Ascending aorta (tissue), 2 donors: ENCODE measurements around the gene ARPC1A. TPM values are rescaled to one million over a fixed set of nuclear protein-coding genes. Genes with fewer than 3 reads are reported as not detected.
A peak's percentile ranks its signal among the peaks of the same experiment; 100 is the strongest.
"Not testable (repeated sequence)": the region's sequence is repeated elsewhere in the genome, so short reads cannot be mapped to it uniquely, and the experiment has no call there.

Source experiments
- DNase-seq, 2 donors: peaks; one replicate each; pipeline ENCODE4 v3.0.0-alpha.2; 2019; ENCODE audit warnings: low spot score in 2 of 2
- H3K27ac ChIP-seq, 2 donors: fragments of 200-600 bp; sonication (generic); one replicate each; pipeline ENCODE4 v1.5.1; 2016 to 2017; ENCODE audit warnings: mild to moderate bottlenecking in 1 of 2
- H3K27me3 ChIP-seq: fragments of 200-600 bp; sonication (generic); one replicate; pipeline ENCODE4 v1.5.1; 2017
- H3K36me3 ChIP-seq, 2 donors: fragments of 200-600 bp; sonication (generic); one replicate each; pipeline ENCODE4 v1.5.1; 2016
- H3K4me1 ChIP-seq, 2 donors: fragments of 200-600 bp; sonication (generic); one replicate each; pipeline ENCODE4 v1.5.1; 2016 to 2017; ENCODE audit warnings: mild to moderate bottlenecking in 1 of 2
- H3K4me3 ChIP-seq, 2 donors: fragments of 200-600 bp; sonication (generic); one replicate each; pipeline ENCODE4 v1.5.1; 2016 to 2017; ENCODE audit warnings: mild to moderate bottlenecking in 1 of 2
- H3K9me3 ChIP-seq, 2 donors: fragments of 200-600 bp; sonication (generic); one replicate each; pipeline ENCODE4 v1.5.1; 2016
- intact Hi-C: fragments of 100-400 bp; cut with DNase I; formaldehyde crosslinking; loops from one replicate; pipeline ENCODE4 v1.15.1; 2023
- total RNA-seq: library from RNA; depleted of rRNA; stranded (reverse); fragments of >200 nt; gene quantifications from one replicate; pipeline ENCODE4 v1.1.0, GENCODE V29; 2016
- TF ChIP-seq, protein P1 (sequence below), 3 experiments: fragments of 200-600 bp in 2 of 3; fragments of 450-650 bp in 1 of 3; sonication (generic) in 2 of 3; IDR thresholded peaks; one replicate each; pipeline ENCODE4 v1.5.1; 2016 to 2019; ENCODE audit warnings: antibody characterized with exemption in 3 of 3, mild to moderate bottlenecking in 1 of 3, moderate library complexity in 1 of 3

ARPC1A gene
- total RNA-seq, 1 donor from 2014 or later = 87.7 TPM

GRCh38 chr7:99312316-99313203, 13.1 kb upstream of the ARPC1A start:
- DNase-seq = peak in 1 of 2 donors; percentile 86
- Histone ChIP-seq H3K27me3 (no peaks in the 10 kb centered on the region), H3K36me3 (no peaks in the 10 kb centered on the region), H3K9me3 (no peaks in the 10 kb centered on the region), H3K4me3 (no peak overlapping the region), H3K27ac (no peak overlapping the region), H3K4me1 (peaks cover 0 to 5% of the 10 kb centered on the region in 2 donors)
- intact Hi-C loops = loop anchor here (1.0 kb wide), 1 partner anchor 272 kb away; no protein-coding TSS in a partner anchor
- TF ChIP-seq, protein P1, sequence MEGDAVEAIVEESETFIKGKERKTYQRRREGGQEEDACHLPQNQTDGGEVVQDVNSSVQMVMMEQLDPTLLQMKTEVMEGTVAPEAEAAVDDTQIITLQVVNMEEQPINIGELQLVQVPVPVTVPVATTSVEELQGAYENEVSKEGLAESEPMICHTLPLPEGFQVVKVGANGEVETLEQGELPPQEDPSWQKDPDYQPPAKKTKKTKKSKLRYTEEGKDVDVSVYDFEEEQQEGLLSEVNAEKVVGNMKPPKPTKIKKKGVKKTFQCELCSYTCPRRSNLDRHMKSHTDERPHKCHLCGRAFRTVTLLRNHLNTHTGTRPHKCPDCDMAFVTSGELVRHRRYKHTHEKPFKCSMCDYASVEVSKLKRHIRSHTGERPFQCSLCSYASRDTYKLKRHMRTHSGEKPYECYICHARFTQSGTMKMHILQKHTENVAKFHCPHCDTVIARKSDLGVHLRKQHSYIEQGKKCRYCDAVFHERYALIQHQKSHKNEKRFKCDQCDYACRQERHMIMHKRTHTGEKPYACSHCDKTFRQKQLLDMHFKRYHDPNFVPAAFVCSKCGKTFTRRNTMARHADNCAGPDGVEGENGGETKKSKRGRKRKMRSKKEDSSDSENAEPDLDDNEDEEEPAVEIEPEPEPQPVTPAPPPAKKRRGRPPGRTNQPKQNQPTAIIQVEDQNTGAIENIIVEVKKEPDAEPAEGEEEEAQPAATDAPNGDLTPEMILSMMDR (IDR thresholded peaks at IDR 0.05) = peak; percentile 83 to 91 (median 89)

- Histone ChIP-seq H3K4me3 (no peak overlapping the region), H3K36me3 (no peaks in the 10 kb centered on the region), H3K27me3 (no peaks in the 10 kb centered on the region), H3K4me1 (peaks cover 0 to 5% of the 10 kb centered on the region in 2 donors), H3K9me3 (no peaks in the 10 kb centered on the region), H3K27ac (no peak overlapping the region)
- TF ChIP-seq, protein P1 (IDR thresholded peaks at IDR 0.05) = no peak
- DNase-seq = no peak
- intact Hi-C loops = loop anchor here (1.0 kb wide), 1 partner anchor 273 kb away; no protein-coding TSS in a partner anchor
These were observed 12.5 kb upstream of the ARPC1A start for GRCh38 chr7:99313204-99313573.

DNA sequence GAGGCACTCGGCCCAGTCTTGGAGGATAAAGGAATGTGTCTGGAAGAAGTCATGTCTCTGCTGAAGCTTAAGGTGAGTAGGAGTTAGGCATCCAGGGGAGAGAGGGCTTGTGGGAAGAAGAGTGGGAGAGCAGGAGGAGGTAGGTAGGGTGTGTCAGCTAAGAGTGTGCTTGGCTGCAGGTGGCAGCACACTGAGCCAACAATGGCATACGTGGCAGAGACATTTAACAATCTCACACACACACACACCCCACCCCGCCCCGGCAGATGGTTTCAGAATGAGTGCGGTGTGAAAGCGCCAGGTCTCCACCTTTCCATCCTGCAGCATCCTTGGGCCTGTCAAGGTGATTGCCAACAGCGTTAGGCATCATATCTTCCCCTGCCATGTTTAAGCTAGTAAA, 11.2 kb upstream of the ARPC1A start:
- no peak for DNase-seq
- intact Hi-C loops = no loop called here
- no peak overlapping the region for H3K4me3 ChIP-seq
- H3K27ac ChIP-seq = no peak overlapping the region
- peaks cover 0 to 5% of the 10 kb centered on the region in 2 donors for H3K4me1 ChIP-seq
- H3K36me3 ChIP-seq = no peaks in the 10 kb centered on the region
- TF ChIP-seq, protein P1 (IDR thresholded peaks at IDR 0.05) = no peak
- H3K27me3 ChIP-seq = no peaks in the 10 kb centered on the region
- no peaks in the 10 kb centered on the region for H3K9me3 ChIP-seq

DNA sequence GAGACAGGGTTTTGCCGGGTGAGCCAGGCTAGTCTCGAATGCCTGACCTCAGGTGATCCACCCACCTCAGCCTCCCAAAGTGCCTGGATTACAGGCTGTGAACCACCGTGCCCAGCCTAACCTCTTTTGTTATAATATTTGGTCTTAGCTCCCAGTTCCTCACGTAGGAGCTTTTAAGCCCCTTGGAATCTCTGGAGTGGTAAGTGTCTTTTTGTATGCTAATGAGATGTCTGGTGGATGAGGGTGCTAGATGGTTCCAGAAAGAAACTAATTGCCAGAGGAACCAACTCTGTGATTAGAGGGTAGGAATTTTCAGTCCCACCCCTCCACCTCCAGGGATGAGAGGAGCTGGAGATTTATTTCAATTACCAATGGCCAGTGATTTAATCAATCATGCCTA, 5.3 kb upstream of the ARPC1A start:
- Histone ChIP-seq H3K27me3 (no peaks in the 10 kb centered on the region), H3K4me1 (peaks cover 3 to 6% of the 10 kb centered on the region in 2 donors), H3K27ac (no peak overlapping the region), H3K36me3 (no peaks in the 10 kb centered on the region), H3K9me3 (no peaks in the 10 kb centered on the region), H3K4me3 (no peak overlapping the region)
- intact Hi-C loops = no loop called here
- TF ChIP-seq, protein P1 (IDR thresholded peaks at IDR 0.05) = no peak
- no peak for DNase-seq

GRCh38 chr7:99322659-99323058, 3.0 kb upstream of the ARPC1A start:
- H3K27me3 ChIP-seq, H3K27ac ChIP-seq, H3K4me3 ChIP-seq, intact Hi-C loops, H3K9me3 ChIP-seq, DNase-seq, H3K36me3 ChIP-seq: not testable (repeated sequence)
- H3K4me1 ChIP-seq = peaks cover 11 to 18% of the 10 kb centered on the region in 2 donors

DNA sequence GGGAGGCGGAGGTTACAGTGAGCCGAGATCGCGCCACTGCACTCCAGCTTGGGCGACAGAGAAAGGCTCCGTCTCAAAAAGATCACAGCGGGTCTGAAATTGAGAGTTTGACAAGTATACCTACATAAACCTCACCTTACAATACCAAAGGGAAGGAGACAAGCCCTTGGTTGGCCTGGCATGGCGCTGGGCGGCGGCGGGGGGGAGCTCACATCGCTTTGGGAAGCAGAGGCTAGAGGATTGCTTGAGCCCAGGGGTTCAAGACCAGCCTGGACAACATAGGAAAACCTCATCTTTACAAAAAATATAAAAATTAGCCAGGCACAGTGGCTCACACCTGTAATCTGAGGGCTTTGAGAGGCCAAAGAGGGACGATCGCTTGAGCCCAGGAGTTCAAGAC, 1.1 kb upstream of the ARPC1A start:
- TF ChIP-seq, protein P1 (IDR thresholded peaks at IDR 0.05) = no peak
- Histone ChIP-seq H3K36me3 (no peaks in the 10 kb centered on the region), H3K27me3 (no peaks in the 10 kb centered on the region), H3K4me3 (peak overlapping the region in 1 of 2 donors; percentile 82), H3K4me1 (peaks cover 11 to 33% of the 10 kb centered on the region in 2 donors), H3K27ac (no peak overlapping the region), H3K9me3 (no peaks in the 10 kb centered on the region)
- no peak for DNase-seq
- intact Hi-C loops = no loop called here
